ENCODE data around the gene GPC6.
"Not testable (repeated sequence)": the region's sequence is repeated elsewhere in the genome, so short reads cannot be mapped to it uniquely, and the experiment has no call there.

The GPC6 gene

GRCh38 chr13:93270769-93271742 is 44.4 kb downstream of the GPC6 start:
- no peak for DNase-seq

DNA sequence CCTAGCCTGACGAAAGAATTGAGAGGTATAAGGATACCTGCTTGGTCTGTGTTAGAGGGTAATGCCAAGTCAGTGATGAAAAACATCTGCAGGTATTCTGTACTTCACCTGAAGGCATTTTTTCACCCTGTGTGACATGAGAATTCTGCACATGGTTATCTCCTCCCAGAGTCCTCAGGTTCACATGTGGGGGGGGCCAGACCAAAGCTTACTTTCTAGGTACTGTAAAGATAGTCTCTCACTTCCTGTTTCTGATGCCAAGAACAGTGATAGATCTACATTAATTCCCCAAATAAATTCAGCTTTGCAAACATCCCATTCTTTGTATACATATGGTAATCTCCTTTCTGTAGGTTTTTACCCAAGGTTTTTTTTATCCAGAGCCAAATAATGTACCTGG is 53.4 kb downstream of the GPC6 start:
- no peak for DNase-seq

GRCh38 chr13:93280688-93281087 is 54.1 kb downstream of the GPC6 start:
- no peak for DNase-seq

DNA sequence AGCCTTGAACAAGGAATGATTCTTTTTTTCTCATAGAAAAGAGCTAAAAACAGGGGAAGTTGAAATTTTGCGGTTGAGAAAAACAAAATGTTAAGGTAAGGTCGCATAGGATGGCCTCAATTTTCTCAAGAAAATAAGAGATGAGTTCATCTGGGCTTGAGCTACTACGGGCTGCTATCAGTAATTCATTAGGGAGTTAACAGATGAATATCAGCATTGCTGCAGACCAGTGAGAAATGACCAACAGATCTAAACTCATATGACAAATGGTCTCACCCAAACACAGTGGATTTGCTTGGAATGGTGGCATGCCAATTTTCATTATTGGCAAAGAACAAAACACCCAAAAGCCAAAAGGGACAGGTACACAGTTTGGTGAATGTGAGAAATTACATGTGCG is 56.6 kb downstream of the GPC6 start:
- DNase-seq, result no peak

DNA sequence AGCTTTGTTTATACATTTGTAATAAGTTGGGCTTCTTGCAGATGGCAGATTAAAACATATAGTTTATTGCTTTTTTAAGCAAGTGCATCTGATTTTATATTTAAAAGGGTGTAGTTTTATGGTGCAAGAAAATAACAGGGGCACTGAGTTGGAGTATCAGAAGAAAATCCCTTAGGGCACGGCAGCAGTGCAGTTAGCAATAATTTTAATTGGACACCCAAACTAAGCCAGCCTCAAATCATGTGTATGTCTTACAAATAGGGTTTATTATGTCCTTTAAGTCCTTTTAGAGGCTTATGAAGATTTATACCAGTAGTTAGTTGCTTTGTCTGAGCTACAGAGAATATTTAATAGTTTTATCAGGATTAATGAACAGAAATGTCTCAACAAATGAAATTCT is 57.5 kb downstream of the GPC6 start:
- DNase-seq, result no peak

DNA sequence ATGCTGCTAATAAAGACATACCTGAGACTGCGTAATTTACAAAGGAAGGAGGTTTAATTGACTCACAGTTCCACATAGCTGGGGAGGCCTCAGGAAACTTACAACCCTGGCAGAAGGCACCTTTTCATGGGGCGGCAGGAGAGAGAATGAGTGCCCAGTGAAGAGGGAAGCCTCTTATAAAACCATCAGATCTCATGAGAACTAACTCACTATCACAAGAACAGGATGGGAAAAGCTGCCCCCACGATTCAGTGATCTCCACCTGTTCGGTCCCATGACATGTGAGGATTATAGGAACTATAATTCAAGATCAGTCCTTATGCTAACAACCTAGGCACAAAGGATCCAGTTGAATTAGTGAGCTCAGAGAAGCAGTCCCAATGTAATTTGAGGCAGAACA is 59.4 kb downstream of the GPC6 start:
- DNase-seq, result no peak

DNA sequence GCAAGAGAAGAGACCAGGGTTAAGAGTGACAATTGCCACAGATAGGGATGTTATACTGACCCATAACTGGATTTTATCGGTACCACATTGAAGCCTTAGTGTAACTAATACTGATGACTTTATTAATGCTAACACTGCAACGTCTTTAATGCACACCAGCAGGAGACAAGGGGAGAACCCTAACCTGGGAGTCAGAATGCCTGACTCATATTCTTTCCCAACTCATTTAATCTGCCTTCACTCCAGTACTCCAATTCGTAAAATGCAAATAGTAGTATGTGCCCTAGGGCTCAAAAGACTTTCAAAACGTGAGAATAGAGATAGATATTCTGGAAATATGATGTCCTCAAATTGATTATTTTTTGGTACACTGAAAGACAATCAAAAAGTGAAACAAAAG is 62.4 kb downstream of the GPC6 start:
- DNase-seq, result no peak

DNA sequence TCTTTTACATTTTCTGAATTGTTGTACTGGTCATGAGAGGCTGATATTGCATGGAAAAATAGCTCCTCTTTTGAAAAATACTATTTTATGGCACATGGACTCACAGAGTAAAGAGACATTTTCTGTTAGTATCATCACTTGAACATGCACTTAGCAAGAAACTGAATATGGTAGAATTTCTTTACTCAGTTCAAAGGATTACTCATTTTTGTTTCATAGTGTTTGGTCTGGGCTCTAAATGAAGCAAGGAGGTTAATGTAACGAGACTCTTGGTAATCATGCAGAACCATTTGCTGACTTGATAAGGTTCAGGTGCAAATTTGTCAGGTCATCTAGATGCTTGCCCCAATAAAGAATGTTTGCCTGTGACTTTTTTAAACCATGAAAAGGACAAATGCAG is 63.2 kb downstream of the GPC6 start:
- DNase-seq, result no peak

- DNase-seq, result no peak
These were observed 63.9 kb downstream of the GPC6 start for GRCh38 chr13:93290503-93290902.

DNA sequence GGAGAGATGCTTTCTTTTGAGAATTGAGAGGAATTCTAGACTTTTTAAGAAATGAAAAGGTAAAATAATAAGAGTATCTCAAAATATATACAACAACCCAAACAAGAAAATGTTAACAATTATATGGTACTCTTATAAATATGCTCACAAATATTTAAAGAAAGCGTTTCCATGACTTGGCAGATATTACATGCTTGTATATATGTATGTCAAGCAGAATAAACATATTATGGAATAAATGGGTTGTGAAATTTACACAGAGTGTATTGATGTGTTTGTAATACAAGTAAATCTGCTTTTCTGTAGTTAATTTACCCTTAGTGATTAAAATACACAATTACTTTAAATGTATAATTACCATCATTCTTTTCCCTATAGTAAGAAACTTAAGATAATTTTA is 65.8 kb downstream of the GPC6 start:
- no peak for DNase-seq

- DNase-seq, result no peak
These were observed 67.1 kb downstream of the GPC6 start for GRCh38 chr13:93293710-93294109.

- no peak for DNase-seq
These were observed 70.0 kb downstream of the GPC6 start for GRCh38 chr13:93296584-93296983.

DNA sequence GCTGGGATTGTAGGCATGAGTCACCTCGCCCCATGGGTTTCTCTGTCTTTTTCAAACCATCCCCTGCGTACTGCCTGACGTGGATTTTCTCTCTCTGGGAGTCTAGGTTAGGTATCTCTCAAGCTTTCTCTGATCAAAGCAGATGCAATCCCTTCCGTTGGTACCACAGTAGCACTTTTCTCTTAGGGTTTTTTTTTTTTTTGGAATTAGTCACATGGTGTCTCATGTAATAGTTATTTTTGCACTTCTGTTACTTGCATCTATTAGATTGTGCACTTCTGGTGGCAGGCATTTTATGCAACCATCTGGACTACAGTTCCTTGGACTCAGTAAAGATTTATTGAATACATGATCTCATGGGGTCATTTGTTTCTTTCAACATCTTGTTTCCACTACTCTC is 72.1 kb downstream of the GPC6 start:
- DNase-seq, result no peak

- no peak for DNase-seq
These were observed 77.5 kb downstream of the GPC6 start for GRCh38 chr13:93304134-93304533.

DNA sequence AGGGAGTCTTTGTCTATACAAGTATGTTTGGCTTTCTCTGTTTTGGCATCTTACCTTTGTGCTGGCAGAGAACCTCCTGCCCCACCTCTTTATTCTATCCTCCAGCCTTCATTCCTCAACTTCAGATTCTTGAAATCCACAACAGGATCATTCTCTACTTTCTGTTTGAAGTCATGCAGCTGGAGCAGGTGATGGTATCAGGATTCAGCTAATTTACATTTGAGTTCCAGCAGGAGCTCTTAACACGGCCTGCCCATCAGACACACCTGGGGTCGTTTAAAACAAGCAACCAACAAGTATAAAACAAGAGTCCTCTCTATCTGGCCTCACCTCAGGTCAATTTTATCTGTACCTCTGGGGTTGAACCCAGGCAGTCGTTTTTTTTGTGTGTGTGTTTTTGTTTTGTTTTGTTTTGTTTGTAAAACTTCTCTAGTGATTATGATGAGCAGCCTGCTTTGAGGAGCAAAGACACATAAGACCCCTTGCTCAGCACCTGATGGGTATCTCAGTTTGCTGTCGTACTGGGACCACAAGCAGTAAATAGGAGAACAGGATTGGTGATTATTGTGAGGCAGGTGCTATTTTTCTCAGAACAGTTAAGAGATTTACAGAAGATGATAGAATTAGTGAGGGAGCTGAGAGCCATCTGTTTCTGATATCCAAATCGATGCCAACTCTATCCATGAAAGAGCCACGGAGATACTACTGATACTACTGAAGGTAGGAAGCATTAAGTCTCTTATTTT is 78.4 kb downstream of the GPC6 start:
- no peak for DNase-seq

GRCh38 chr13:93305886-93306285 is 79.3 kb downstream of the GPC6 start:
- DNase-seq, result no peak

DNA sequence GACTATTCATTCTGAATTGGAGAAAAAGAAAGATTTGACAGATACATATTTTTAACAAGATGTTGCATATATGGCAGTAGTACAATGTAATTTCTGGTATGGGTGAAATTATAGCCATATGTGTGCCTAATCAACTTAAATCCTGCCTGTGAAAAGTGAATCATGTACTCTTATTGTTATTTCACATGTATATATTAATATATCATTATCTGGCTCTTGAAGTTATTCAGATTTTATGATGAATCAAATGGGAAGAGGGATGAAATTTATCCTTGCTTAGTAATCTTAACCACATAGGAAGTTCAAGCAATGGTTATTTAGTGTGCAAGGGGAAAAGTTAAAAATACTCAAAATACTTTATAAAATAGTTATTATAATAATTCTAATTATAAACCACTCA is 80.5 kb downstream of the GPC6 start:
- no peak for DNase-seq

GRCh38 chr13:93307651-93308050 is 81.0 kb downstream of the GPC6 start:
- DNase-seq, result no peak

GRCh38 chr13:93309886-93310523 is 83.4 kb downstream of the GPC6 start:
- DNase-seq, result no peak

DNA sequence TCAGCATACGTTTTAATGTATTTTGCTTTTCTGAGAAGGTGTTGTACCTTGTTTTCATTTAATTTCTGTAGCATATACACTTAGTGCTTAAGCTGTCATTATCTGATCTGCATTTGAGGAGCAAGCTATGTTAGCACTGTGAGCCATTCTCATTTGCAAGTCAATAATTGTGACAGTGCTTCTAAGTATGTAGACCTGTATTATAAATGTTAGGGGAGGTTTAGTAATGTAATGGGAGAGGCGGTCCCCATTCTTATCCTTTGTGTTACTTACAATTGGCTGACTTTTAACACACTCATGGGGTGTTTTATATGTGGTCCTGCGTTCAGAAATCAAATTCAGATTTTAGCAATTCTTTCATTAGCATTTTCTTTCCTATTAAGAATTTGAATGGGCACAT is 90.2 kb downstream of the GPC6 start:
- DNase-seq, result no peak

DNA sequence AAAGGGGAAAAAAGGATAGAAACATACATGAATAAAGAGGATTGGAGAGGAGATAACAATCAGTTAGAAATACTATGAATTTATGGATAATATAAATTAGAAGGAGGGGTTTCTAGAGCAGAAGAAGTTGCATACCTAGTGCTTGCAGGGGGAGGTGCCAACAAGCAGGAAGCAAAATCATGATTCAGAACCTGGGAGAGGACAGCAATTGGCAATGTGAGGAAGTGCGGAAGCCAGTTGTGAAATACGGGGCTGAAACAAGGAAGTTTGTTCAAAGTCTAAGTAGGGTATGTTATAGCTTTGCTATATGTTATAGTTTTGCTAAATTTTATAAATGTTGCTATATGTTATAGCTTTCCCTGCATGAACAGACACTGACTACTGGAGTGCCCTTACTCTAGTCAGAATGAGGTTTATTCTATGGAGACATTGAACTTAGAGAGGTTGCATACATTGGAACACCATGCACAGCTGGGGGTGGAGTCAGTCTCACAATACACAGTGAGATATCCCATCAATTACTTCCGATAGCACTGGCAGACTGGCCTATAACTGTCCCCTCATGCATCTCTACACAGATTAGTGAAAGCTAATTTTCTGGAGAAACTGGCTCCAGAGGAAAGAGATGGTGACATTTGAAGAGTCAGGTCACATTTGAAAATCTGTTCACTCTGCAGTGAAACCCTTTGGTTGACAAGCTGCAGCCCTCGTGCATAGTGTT is 92.1 kb downstream of the GPC6 start:
- no peak for DNase-seq

DNA sequence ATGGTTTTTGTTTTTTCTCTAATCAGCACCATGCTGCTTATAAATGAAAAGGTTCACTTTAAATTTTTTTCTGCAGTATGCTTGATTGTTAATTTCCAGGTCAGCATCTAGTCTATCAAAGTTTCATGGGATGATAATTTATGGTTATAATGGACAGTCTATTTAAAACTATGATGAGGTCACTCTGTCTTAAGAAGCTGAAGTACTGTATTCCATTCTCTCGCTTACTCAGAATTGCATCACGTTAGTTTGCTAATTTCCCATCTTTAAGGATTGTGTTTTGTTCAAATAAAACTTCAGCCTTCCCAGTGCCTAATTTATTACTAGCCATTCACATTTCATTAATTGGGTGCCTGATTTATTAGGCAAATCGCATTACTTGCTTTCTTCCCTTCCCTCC is 94.3 kb downstream of the GPC6 start:
- no peak for DNase-seq

DNA sequence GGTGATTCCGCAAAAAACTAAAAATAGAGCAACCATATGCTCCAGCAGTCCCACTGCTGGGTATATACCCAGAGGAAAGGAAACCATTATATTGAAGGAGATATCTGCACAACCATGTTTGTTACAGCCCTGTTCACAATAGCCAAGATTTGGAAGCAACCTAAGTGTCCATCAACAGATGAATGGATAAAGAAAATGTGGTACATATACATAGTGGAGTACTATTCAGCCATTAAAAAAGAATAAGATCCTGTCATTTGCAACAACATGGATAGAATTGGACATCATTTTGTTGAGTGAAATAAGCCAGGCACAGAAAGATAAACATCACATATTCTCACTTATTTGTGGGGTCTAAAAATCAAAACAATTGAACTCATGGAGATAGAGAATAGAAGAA is 97.3 kb downstream of the GPC6 start:
- DNase-seq, result not testable (repeated sequence)
